ENCODE results near the gene TRIM15.
A peak's percentile ranks its signal among the peaks of the same experiment; 100 is the strongest.

The TRIM15 gene

GRCh38 chr6:30154061-30154460 lies 9.3 kb upstream of the TRIM15 start:
- TF ChIP-seq PAX5 (IDR thresholded peaks at IDR 0.05; ENCODE audit: insufficient read depth, low read length, severe bottlenecking) (no peak), TAF1 (IDR thresholded peaks at IDR 0.05; ENCODE audit: low read depth, low read length) (no peak), POU2F2 (IDR thresholded peaks at IDR 0.05; ENCODE audit: low read depth, low read length) (no peak), POLR2A (IDR thresholded peaks at IDR 0.05; ENCODE audit: low read depth, low read length) (no peak), POLR2AphosphoS5 (IDR thresholded peaks at IDR 0.05; ENCODE audit: low read depth, low read length) (no peak), SPI1 (IDR thresholded peaks at IDR 0.05; ENCODE audit: low read depth, low read length) (no peak)
- no peak for DNase-seq (ENCODE audit: insufficient read length, low spot score)
- FAIRE-seq: no peak

GRCh38 chr6:30154709-30155519 lies 8.4 kb upstream of the TRIM15 start:
- no peak for TF ChIP-seq SPI1 (IDR thresholded peaks at IDR 0.05; ENCODE audit: low read depth, low read length)
- no peak for TF ChIP-seq PAX5 (IDR thresholded peaks at IDR 0.05; ENCODE audit: insufficient read depth, low read length, severe bottlenecking)
- no peak for TF ChIP-seq POLR2AphosphoS5 (IDR thresholded peaks at IDR 0.05; ENCODE audit: low read depth, low read length)
- TF ChIP-seq POLR2A (IDR thresholded peaks at IDR 0.05; ENCODE audit: low read depth, low read length): no peak
- TF ChIP-seq TAF1 (IDR thresholded peaks at IDR 0.05; ENCODE audit: low read depth, low read length): no peak
- TF ChIP-seq POU2F2 (IDR thresholded peaks at IDR 0.05; ENCODE audit: low read depth, low read length): no peak
- DNase-seq (ENCODE audit: insufficient read length, low spot score): no peak
- no peak for FAIRE-seq

GRCh38 chr6:30155520-30156261 lies 7.7 kb upstream of the TRIM15 start:
- no peak for FAIRE-seq
- DNase-seq (ENCODE audit: insufficient read length, low spot score): no peak
- TF ChIP-seq POU2F2 (IDR thresholded peaks at IDR 0.05; ENCODE audit: low read depth, low read length): no peak
- TF ChIP-seq PAX5 (IDR thresholded peaks at IDR 0.05; ENCODE audit: insufficient read depth, low read length, severe bottlenecking): no peak
- no peak for TF ChIP-seq POLR2A (IDR thresholded peaks at IDR 0.05; ENCODE audit: low read depth, low read length)

GRCh38 chr6:30156262-30156599 lies 7.1 kb upstream of the TRIM15 start:
- TF ChIP-seq SPI1 (IDR thresholded peaks at IDR 0.05; ENCODE audit: low read depth, low read length): no peak
- TF ChIP-seq TAF1 (IDR thresholded peaks at IDR 0.05; ENCODE audit: low read depth, low read length): no peak
- no peak for TF ChIP-seq PAX5 (IDR thresholded peaks at IDR 0.05; ENCODE audit: insufficient read depth, low read length, severe bottlenecking)
- no peak for TF ChIP-seq POLR2AphosphoS5 (IDR thresholded peaks at IDR 0.05; ENCODE audit: low read depth, low read length)
- no peak for TF ChIP-seq POLR2A (IDR thresholded peaks at IDR 0.05; ENCODE audit: low read depth, low read length)
- no peak for TF ChIP-seq POU2F2 (IDR thresholded peaks at IDR 0.05; ENCODE audit: low read depth, low read length)
- FAIRE-seq (no peak), DNase-seq (ENCODE audit: insufficient read length, low spot score) (no peak)

GRCh38 chr6:30156774-30157173 lies 6.6 kb upstream of the TRIM15 start:
- no peak for TF ChIP-seq POU2F2 (IDR thresholded peaks at IDR 0.05; ENCODE audit: low read depth, low read length)
- no peak for TF ChIP-seq POLR2A (IDR thresholded peaks at IDR 0.05; ENCODE audit: low read depth, low read length)
- no peak for TF ChIP-seq POLR2AphosphoS5 (IDR thresholded peaks at IDR 0.05; ENCODE audit: low read depth, low read length)
- TF ChIP-seq PAX5 (IDR thresholded peaks at IDR 0.05; ENCODE audit: insufficient read depth, low read length, severe bottlenecking): no peak
- no peak for TF ChIP-seq SPI1 (IDR thresholded peaks at IDR 0.05; ENCODE audit: low read depth, low read length)
- no peak for TF ChIP-seq TAF1 (IDR thresholded peaks at IDR 0.05; ENCODE audit: low read depth, low read length)
- DNase-seq (ENCODE audit: insufficient read length, low spot score) (no peak), FAIRE-seq (no peak)

GRCh38 chr6:30157581-30157980 lies 5.8 kb upstream of the TRIM15 start:
- TF ChIP-seq POLR2AphosphoS5 (IDR thresholded peaks at IDR 0.05; ENCODE audit: low read depth, low read length) (no peak), PAX5 (IDR thresholded peaks at IDR 0.05; ENCODE audit: insufficient read depth, low read length, severe bottlenecking) (no peak), POLR2A (IDR thresholded peaks at IDR 0.05; ENCODE audit: low read depth, low read length) (no peak), TAF1 (IDR thresholded peaks at IDR 0.05; ENCODE audit: low read depth, low read length) (no peak), POU2F2 (IDR thresholded peaks at IDR 0.05; ENCODE audit: low read depth, low read length) (no peak), SPI1 (IDR thresholded peaks at IDR 0.05; ENCODE audit: low read depth, low read length) (no peak)
- DNase-seq (ENCODE audit: insufficient read length, low spot score) (no peak), FAIRE-seq (no peak)

- DNase-seq (ENCODE audit: insufficient read length, low spot score) (no peak), FAIRE-seq (no peak)
- TF ChIP-seq SPI1 (IDR thresholded peaks at IDR 0.05; ENCODE audit: low read depth, low read length) (peak; percentile 38; the same call in 1 of the 2 replicates), POLR2AphosphoS5 (IDR thresholded peaks at IDR 0.05; ENCODE audit: low read depth, low read length) (no peak), POLR2A (IDR thresholded peaks at IDR 0.05; ENCODE audit: low read depth, low read length) (no peak), TAF1 (IDR thresholded peaks at IDR 0.05; ENCODE audit: low read depth, low read length) (no peak), PAX5 (IDR thresholded peaks at IDR 0.05; ENCODE audit: insufficient read depth, low read length, severe bottlenecking) (no peak)
Measured at GRCh38 chr6:30157999-30158398, 5.3 kb upstream of the TRIM15 start.

GRCh38 chr6:30158475-30159040 lies 4.8 kb upstream of the TRIM15 start:
- TF ChIP-seq PAX5 (IDR thresholded peaks at IDR 0.05; ENCODE audit: insufficient read depth, low read length, severe bottlenecking) (no peak), POU2F2 (IDR thresholded peaks at IDR 0.05; ENCODE audit: low read depth, low read length) (no peak), TAF1 (IDR thresholded peaks at IDR 0.05; ENCODE audit: low read depth, low read length) (no peak), POLR2AphosphoS5 (IDR thresholded peaks at IDR 0.05; ENCODE audit: low read depth, low read length) (no peak), POLR2A (IDR thresholded peaks at IDR 0.05; ENCODE audit: low read depth, low read length) (no peak), SPI1 (IDR thresholded peaks at IDR 0.05; ENCODE audit: low read depth, low read length) (no peak)
- DNase-seq (ENCODE audit: insufficient read length, low spot score) (no peak), FAIRE-seq (no peak)

Data from GM12891 (cell line).